Activated naive CD4-positive, alpha-beta T cell treated with anti-CD3 and anti-CD28 coated beads, Interleukin-2, amount 50 U/mL, for 72 hours (primary cell): ENCODE results near the gene SHC2. TPM values are rescaled to one million over a fixed set of nuclear protein-coding genes. Genes with fewer than 3 reads are reported as not detected.
A peak's percentile ranks its signal among the peaks of the same experiment; 100 is the strongest.
"Not testable (repeated sequence)": the region's sequence is repeated elsewhere in the genome, so short reads cannot be mapped to it uniquely, and the experiment has no call there.

ENCODE experiments used
- ATAC-seq, 2 donors: fragments of 150-1000 bp; cut with Tn5 transposase; 2 replicates each; pipeline ENCODE4 v1.10.0; 2021; ENCODE audit warnings: mild to moderate bottlenecking in 2 of 2, moderate library complexity in 2 of 2
- DNase-seq, 2 donors: peaks; one replicate each; pipeline ENCODE4 v3.0.0; 2021 to 2022; ENCODE audit warnings: low spot score in 2 of 2
- H3K27ac Mint-ChIP-seq, 2 donors: one replicate each; pipeline ENCODE4 v1.8.0; 2022; ENCODE audit warnings: mild to moderate bottlenecking in 2 of 2, mixed read lengths in 2 of 2
- H3K36me3 Mint-ChIP-seq, 2 donors: one replicate each; pipeline ENCODE4 v1.8.0; 2022; ENCODE audit warnings: mixed read lengths in 2 of 2
- H3K9me3 Mint-ChIP-seq, 2 donors: one replicate each; pipeline ENCODE4 v1.8.0; 2022; ENCODE audit warnings: mixed read lengths in 2 of 2
- total RNA-seq, 2 donors: library from RNA; stranded (reverse); gene quantifications; one replicate each; pipeline ENCODE4 v1.2.3, GENCODE V29; 2022

Gene SHC2
- total RNA-seq, 2 donors from 2014 or later, result not detected

- Mint-ChIP-seq H3K27ac (peak overlapping the region; percentile 81 to 97), H3K36me3 (peaks cover 5 to 19% of the 10 kb centered on the region in 2 donors), H3K9me3 (peaks cover 18 to 28% of the 10 kb centered on the region in 2 donors)
- not testable (repeated sequence) for ATAC-seq, DNase-seq
Observed at GRCh38 chr19:481100-481499, 20.3 kb upstream of the SHC2 start.

- H3K36me3 Mint-ChIP-seq, result peaks cover 5 to 19% of the 10 kb centered on the region in 2 donors
- peak in 1 of 2 donors; percentile 60 for DNase-seq
Observed at GRCh38 chr19:480016-480855, 19.4 kb upstream of the SHC2 start.

DNA sequence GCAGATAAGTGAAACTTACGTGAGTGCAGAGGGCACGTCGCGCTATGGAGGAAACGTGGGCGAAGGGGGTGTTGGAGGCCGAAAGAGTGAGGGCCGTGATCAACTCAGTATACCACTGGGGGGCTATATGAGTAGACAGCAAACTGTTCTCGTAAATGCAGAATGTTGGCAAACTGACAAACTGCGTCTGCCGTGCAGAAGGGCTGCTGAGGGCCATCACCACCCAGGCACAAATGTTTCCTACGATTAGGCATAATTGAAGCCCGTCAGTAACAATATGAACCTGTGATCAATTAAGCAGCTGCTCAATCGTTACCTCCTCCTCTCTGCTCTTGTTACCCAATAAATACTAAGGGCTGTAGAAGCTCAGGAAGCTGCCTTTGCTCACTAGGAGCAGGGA is 18.1 kb upstream of the SHC2 start:
- no peak overlapping the region for H3K27ac Mint-ChIP-seq
- peaks cover 18 to 28% of the 10 kb centered on the region in 2 donors for H3K9me3 Mint-ChIP-seq
- H3K36me3 Mint-ChIP-seq, result peaks cover 5 to 19% of the 10 kb centered on the region in 2 donors
- ATAC-seq (no peak), DNase-seq (no peak)

More at GRCh38 chr19:480016-480855, 19.4 kb upstream of the SHC2 start:
- H3K27ac Mint-ChIP-seq, result peak overlapping the region; percentile 81 to 97
- peaks cover 18 to 28% of the 10 kb centered on the region in 2 donors for H3K9me3 Mint-ChIP-seq
- peak; percentile 55 to 71 for ATAC-seq

DNA sequence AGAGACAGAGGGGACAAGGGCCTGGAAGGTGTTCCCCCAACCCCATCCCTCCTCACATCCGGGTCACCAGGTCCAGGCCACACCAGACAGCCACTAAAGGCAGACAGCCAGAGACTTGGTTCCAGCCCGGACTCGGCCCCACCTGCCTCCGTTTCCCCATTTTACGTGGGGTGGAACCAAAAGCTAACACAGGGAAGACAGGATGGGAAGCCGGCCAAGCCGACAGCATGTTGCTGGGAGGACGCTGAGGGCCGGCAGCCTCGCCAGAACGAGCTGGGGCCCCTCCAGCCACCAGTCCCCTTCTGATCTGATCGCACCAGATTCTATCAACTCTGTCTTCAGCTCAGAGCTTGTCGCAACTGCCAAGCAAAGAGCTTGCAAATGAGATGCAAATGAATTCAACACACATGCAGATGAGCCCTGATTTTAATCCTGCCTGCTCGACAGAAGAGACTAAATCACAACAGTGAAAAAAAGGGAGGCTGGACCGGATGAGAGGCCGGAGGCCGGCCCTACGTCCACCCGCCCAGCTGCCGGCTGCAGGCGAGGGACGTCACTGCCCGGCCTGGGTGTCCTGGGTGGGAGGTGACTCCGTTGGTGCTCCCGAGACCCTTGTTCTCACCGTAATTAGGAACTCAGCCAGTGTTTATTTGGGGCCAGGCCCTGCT is 17.5 kb upstream of the SHC2 start:
- H3K9me3 Mint-ChIP-seq, result peaks cover 18 to 28% of the 10 kb centered on the region in 2 donors
- H3K36me3 Mint-ChIP-seq, result peaks cover 5 to 19% of the 10 kb centered on the region in 2 donors
- H3K27ac Mint-ChIP-seq, result peak overlapping the region; percentile 29 to 46
- ATAC-seq, result no peak
- DNase-seq, result no peak

DNA sequence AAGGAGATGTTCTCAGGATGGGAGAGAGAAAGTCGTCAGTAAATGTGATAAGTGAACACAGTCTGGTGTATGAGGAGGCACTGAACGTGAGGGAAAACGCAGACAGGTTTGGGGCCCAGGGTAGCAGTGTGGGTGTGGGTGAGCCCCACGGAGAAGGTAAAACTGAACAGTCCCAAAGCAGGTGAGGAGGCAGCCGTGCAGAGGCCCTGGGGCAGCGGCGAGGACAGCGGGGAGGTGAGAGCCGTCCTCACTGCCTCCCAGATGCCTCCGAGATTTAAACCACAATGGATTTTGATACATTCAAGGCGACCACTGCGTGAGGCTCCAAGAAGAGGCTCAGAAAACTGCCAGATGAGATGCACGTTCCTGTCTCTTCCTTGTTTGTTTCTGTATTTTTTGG is 14.5 kb upstream of the SHC2 start:
- no peak for ATAC-seq

DNA sequence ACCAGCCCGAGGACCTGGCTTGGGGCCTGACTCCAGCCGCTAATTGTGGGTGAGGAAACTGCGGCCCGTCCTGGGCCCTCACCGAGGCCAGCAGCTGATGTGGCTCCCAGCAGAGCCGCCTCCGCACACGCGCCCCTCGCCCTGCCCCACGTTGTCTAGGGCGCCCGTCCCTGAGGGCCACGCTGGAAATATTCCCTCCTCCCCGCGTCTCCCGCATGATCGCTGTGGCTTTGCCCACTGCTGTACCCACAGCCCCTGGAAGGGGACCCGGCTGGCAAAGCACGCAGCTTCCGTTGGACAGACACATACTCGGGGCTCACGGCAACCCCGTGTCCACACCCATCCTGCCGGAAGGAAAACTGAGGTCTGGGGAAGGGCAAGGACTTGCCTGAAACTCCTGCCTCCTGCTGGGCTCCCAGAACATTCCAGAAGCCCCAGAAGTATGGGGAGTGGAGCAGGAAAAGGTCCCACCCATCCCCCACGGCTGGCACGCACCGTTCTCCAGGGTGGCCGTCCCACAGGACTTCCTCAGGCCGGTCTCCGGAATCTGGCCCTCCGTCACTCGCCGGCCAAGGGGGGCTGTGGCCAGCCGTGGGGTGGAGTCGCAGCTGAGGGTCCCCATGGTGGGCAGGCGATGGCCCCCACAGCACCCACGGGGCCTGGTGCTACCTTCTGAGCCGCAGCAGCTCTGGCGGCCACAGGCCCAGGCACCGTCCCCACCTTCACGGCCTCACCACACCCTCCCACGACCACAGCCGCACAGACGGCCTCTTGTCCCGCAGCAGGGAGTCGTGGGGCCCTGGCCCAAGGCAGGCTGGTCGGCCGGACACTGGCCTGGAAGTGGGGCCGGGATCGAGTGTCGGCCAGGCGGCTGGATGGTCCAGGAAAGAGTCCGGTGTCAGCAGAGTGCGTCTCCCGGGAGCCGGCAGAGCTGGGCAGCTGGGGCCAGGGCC is 13.6 kb upstream of the SHC2 start:
- Mint-ChIP-seq H3K27ac (no peak overlapping the region), H3K36me3 (no peaks in the 10 kb centered on the region), H3K9me3 (no peaks in the 10 kb centered on the region)
- no peak for DNase-seq
- ATAC-seq, result no peak

More for the DNA sequence above, 14.5 kb upstream of the SHC2 start:
- peaks cover 6 to 7% of the 10 kb centered on the region in 2 donors for H3K9me3 Mint-ChIP-seq
- no peak overlapping the region for H3K27ac Mint-ChIP-seq
- DNase-seq, result no peak
- peaks cover 0 to 7% of the 10 kb centered on the region in 2 donors for H3K36me3 Mint-ChIP-seq

- H3K27ac Mint-ChIP-seq, result no peak overlapping the region
- H3K36me3 Mint-ChIP-seq, result no peaks in the 10 kb centered on the region
- no peaks in the 10 kb centered on the region for H3K9me3 Mint-ChIP-seq
- no peak for DNase-seq
- no peak for ATAC-seq
Observed at GRCh38 chr19:472005-472858, 11.4 kb upstream of the SHC2 start.

GRCh38 chr19:470701-471100 is 9.9 kb upstream of the SHC2 start:
- DNase-seq (no peak), ATAC-seq (no peak)
- H3K27ac Mint-ChIP-seq, result no peak overlapping the region
- no peaks in the 10 kb centered on the region for H3K9me3 Mint-ChIP-seq
- no peaks in the 10 kb centered on the region for H3K36me3 Mint-ChIP-seq

- no peaks in the 10 kb centered on the region for H3K36me3 Mint-ChIP-seq
- DNase-seq (no peak), ATAC-seq (no peak)
- H3K9me3 Mint-ChIP-seq, result peaks cover under 1% of the 10 kb centered on the region in 2 donors
- no peak overlapping the region for H3K27ac Mint-ChIP-seq
Observed at GRCh38 chr19:469833-470232, 9.0 kb upstream of the SHC2 start.

DNA sequence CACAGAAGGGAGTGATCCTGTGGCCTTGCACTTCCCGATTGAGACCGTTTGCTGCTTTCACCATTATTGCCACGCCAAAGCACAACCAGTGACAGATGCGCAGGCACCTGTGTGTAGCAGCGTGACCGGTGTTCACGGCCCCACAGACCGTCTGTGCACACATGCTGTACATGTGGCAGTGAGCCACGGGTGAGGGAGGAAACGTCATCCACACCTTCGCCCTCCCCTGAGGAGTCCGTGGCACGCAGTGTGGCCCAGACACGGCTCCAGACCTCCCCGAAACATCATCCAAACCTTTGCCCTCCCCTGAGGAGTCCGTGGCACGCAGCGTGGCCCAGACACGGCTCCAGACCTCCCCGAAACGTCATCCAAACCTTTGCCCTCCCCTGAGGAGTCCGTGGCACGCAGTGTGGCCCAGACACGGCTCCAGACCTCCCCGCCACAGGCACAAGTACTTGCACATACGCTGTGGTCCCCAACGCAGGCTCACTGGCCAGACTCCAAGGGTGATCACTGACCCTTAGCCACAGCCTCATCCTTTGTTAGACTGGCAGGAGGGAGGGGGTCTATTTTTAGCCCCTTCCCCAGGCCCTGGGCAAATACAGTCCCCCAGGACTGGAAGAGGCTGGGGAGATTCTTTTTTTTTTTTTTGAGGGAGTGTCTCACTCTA is 7.9 kb upstream of the SHC2 start:
- H3K36me3 Mint-ChIP-seq, result no peaks in the 10 kb centered on the region

GRCh38 chr19:467554-467953 is 6.7 kb upstream of the SHC2 start:
- ATAC-seq (no peak), DNase-seq (no peak)
- H3K36me3 Mint-ChIP-seq, result no peaks in the 10 kb centered on the region
- peaks cover 4 to 6% of the 10 kb centered on the region in 2 donors for H3K9me3 Mint-ChIP-seq
- H3K27ac Mint-ChIP-seq, result no peak overlapping the region

More for the DNA sequence above, 7.9 kb upstream of the SHC2 start:
- H3K9me3 Mint-ChIP-seq, result peaks cover 4 to 6% of the 10 kb centered on the region in 2 donors
- ATAC-seq, result no peak
- DNase-seq, result no peak
- H3K27ac Mint-ChIP-seq, result no peak overlapping the region

DNA sequence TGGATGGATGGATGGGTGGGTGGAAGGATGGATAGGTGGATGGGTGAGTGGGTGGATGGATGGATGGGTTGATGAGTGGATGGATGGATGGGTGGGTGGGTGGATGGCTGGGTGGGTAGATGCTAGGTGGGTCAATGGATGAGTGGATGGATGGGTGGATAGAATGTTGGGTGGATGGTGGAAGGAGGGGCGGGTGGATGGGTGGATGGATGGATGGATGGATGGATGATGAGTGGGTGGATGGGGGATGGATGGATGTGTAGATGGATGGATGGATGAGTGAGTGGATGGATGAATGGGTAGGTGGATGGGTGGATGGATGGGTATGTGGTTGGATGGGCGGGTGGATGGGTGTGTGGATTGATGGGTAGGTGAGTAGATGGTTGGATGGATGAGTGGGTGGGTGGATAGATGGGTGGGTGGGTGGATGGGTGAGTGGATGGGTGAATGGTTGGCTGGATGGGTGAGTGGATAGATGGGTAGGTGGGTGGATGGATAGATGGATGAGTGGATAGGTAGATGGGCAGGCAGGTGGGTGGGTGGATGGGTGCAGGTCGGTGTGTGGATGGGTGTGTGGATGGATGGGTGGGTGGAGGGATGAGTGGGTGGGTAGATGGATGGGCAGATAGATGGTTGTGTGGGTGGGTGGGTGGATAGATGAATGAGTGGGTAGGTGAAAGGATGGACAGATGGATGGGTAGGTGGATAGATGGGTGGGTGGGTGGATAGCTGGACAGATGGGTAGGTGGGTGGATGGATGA is 4.4 kb upstream of the SHC2 start:
- no peak for ATAC-seq
- DNase-seq, result no peak
- peaks cover 4 to 6% of the 10 kb centered on the region in 2 donors for H3K9me3 Mint-ChIP-seq
- H3K27ac Mint-ChIP-seq, result no peak overlapping the region
- H3K36me3 Mint-ChIP-seq, result no peaks in the 10 kb centered on the region

- ATAC-seq (no peak), DNase-seq (no peak)
- no peak overlapping the region for H3K27ac Mint-ChIP-seq
- H3K36me3 Mint-ChIP-seq, result no peaks in the 10 kb centered on the region
- H3K9me3 Mint-ChIP-seq, result peaks cover 4 to 6% of the 10 kb centered on the region in 2 donors
Observed at GRCh38 chr19:464208-464545, 3.3 kb upstream of the SHC2 start.

- H3K36me3 Mint-ChIP-seq, result no peaks in the 10 kb centered on the region
- ATAC-seq (no peak), DNase-seq (no peak)
- peaks cover 4 to 6% of the 10 kb centered on the region in 2 donors for H3K9me3 Mint-ChIP-seq
- H3K27ac Mint-ChIP-seq, result no peak overlapping the region
Observed at GRCh38 chr19:463483-464207, 2.8 kb upstream of the SHC2 start.
